Stimulated activated CD8-positive, alpha-beta memory T cell treated with anti-CD3 and anti-CD28 coated beads, Interleukin-4, amount 100 ng/mL, for 48 hours (primary cell): Measurements from ENCODE around the gene ZNF8.
A peak's percentile ranks its signal among the peaks of the same experiment; 100 is the strongest.
"Not testable (repeated sequence)": the region's sequence is repeated elsewhere in the genome, so short reads cannot be mapped to it uniquely, and the experiment has no call there.

Source experiments
- DNase-seq: peaks from one replicate; pipeline ENCODE4 v3.0.0-alpha.2; 2020

ZNF8 gene

GRCh38 chr19:58338336-58338735 lies 59.6 kb downstream of the ZNF8 start:
- DNase-seq, result no peak

GRCh38 chr19:58338825-58339558 lies 60.2 kb downstream of the ZNF8 start:
- no peak for DNase-seq

GRCh38 chr19:58345558-58345957 lies 66.8 kb downstream of the ZNF8 start:
- DNase-seq, result no peak

- peak; percentile 79 for DNase-seq
Measured at GRCh38 chr19:58346961-58347929, 68.5 kb downstream of the ZNF8 start.

GRCh38 chr19:58348080-58348479 lies 69.3 kb downstream of the ZNF8 start:
- not testable (repeated sequence) for DNase-seq

GRCh38 chr19:58349590-58349989 lies 70.8 kb downstream of the ZNF8 start:
- DNase-seq, result no peak

GRCh38 chr19:58350001-58350861 lies 71.5 kb downstream of the ZNF8 start:
- no peak for DNase-seq

- no peak for DNase-seq
Measured at GRCh38 chr19:58350871-58351557, 72.3 kb downstream of the ZNF8 start.

GRCh38 chr19:58351558-58351878 lies 72.8 kb downstream of the ZNF8 start:
- no peak for DNase-seq

- no peak for DNase-seq
Measured at GRCh38 chr19:58351990-58352755, 73.4 kb downstream of the ZNF8 start.
